Lower leg skin (tissue), 4 donors: ENCODE data around the gene GHR. TPM values are rescaled to one million over a fixed set of nuclear protein-coding genes. Genes with fewer than 3 reads are reported as not detected.
"Not testable (repeated sequence)": the region's sequence is repeated elsewhere in the genome, so short reads cannot be mapped to it uniquely, and the experiment has no call there.

Source experiments
- DNase-seq, 2 donors: peaks; one replicate each; pipeline ENCODE4 v3.0.0-alpha.2; 2019; ENCODE audit warnings: low spot score in 2 of 2
- H3K4me3 ChIP-seq: fragments of 200-600 bp; sonication (generic); 2 replicates; pipeline ENCODE4 v1.5.1; 2017; ENCODE audit warnings: mild to moderate bottlenecking, low read depth; ENCODE audit not compliant: poor library complexity, severe bottlenecking
- CTCF ChIP-seq, 3 donors: fragments of 450-650 bp; IDR thresholded peaks; one replicate each; pipeline ENCODE4 v1.5.1; 2016; ENCODE audit warnings: antibody characterized with exemption in 3 of 3, mild to moderate bottlenecking in 3 of 3, moderate library complexity in 2 of 3
- POLR2A ChIP-seq, 2 donors: fragments of 450-650 bp; IDR thresholded peaks; one replicate each; pipeline ENCODE4 v1.6.1; 2016 to 2017; ENCODE audit warnings: antibody characterized with exemption in 2 of 2, mild to moderate bottlenecking in 1 of 2, moderate library complexity in 1 of 2
- WGBS, 2 donors: methylation state at CpG; one replicate each; pipeline ENCODE4 v1.1.5; 2018; 5-methylcytosine and 5-hydroxymethylcytosine counted together
- intact Hi-C: fragments of 100-400 bp; cut with DNase I; formaldehyde crosslinking; loops from one replicate; pipeline ENCODE4 v1.15.0; 2023; ENCODE audit warnings: low total_unique reads
- total RNA-seq, 4 donors: library from RNA; depleted of rRNA; stranded (reverse); fragments of >200 nt; gene quantifications; one replicate each; pipeline ENCODE4 v1.1.0, GENCODE V29; 2016

GHR gene
- total RNA-seq, 4 donors from 2014 or later = 10.5 to 23.1 (median 14.2) TPM

DNA sequence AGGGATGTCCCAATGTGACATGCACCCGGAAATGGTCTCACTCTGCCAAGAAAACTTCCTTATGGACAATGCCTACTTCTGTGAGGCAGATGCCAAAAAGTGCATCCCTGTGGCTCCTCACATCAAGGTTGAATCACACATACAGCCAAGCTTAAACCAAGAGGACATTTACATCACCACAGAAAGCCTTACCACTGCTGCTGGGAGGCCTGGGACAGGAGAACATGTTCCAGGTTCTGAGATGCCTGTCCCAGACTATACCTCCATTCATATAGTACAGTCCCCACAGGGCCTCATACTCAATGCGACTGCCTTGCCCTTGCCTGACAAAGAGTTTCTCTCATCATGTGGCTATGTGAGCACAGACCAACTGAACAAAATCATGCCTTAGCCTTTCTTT, 295.8 kb downstream of the GHR start:
- no peak overlapping the region for H3K4me3 ChIP-seq
- DNase-seq = no peak
- TF ChIP-seq CTCF (IDR thresholded peaks at IDR 0.05) = no peak
- TF ChIP-seq POLR2A (IDR thresholded peaks at IDR 0.05) = no peak
- 83 to 86% methylated on average over 2 of the region's 2 CpGs for WGBS, 2 donors
- intact Hi-C loops = no loop called here

DNA sequence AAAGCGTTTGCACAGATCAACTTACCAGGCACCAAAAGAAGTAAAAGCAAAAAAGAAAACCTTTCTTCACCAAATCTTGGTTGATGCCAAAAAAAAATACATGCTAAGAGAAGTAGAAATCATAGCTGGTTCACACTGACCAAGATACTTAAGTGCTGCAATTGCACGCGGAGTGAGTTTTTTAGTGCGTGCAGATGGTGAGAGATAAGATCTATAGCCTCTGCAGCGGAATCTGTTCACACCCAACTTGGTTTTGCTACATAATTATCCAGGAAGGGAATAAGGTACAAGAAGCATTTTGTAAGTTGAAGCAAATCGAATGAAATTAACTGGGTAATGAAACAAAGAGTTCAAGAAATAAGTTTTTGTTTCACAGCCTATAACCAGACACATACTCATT, 297.0 kb downstream of the GHR start:
- no peak overlapping the region for H3K4me3 ChIP-seq
- no peak for TF ChIP-seq POLR2A (IDR thresholded peaks at IDR 0.05)
- TF ChIP-seq CTCF (IDR thresholded peaks at IDR 0.05) = no peak
- DNase-seq = no peak
- WGBS, 2 donors = 47 to 52% methylated on average over 6 of the region's 6 CpGs
- intact Hi-C loops = no loop called here

GRCh38 chr5:42721484-42721883, 298.2 kb downstream of the GHR start:
- no peak for DNase-seq
- no peak overlapping the region for H3K4me3 ChIP-seq
- TF ChIP-seq POLR2A (IDR thresholded peaks at IDR 0.05) = no peak
- TF ChIP-seq CTCF (IDR thresholded peaks at IDR 0.05) = no peak
- intact Hi-C loops = no loop called here

- 93 to 95% methylated on average over 15 to 21 of the region's 24 CpGs for WGBS, 2 donors
- intact Hi-C loops, DNase-seq, H3K4me3 ChIP-seq: not testable (repeated sequence)
These were observed 311.4 kb downstream of the GHR start for GRCh38 chr5:42734531-42735058.

DNA sequence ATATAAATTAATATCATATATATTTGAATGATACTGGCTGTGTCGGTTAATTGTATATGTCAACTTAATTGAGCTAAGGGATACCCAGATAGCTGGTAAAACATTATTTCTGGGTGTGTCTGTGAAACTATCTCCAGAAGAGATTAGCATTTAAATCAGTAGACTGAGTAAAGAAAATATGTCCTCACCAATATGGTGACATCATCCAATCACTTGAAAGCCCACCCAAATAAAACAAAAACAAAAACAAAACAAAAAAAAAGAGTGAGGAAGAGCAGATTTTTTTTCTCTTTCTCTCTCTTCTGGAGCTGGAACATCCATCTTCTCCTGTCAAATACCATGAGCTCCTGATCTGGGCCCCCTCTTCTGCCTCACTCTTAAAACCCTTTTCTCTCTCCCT, 317.7 kb downstream of the GHR start:
- 91 to 100% methylated on average over 1 of the region's 1 CpG for WGBS, 2 donors
- DNase-seq = no peak
- no peak for TF ChIP-seq CTCF (IDR thresholded peaks at IDR 0.05)
- no peak for TF ChIP-seq POLR2A (IDR thresholded peaks at IDR 0.05)
- H3K4me3 ChIP-seq = no peak overlapping the region
- intact Hi-C loops = no loop called here

- H3K4me3 ChIP-seq = no peak overlapping the region
- WGBS, 2 donors = 29 to 31% methylated on average over 4 of the region's 4 CpGs
- intact Hi-C loops = no loop called here
- DNase-seq = no peak
- no peak for TF ChIP-seq CTCF (IDR thresholded peaks at IDR 0.05)
- no peak for TF ChIP-seq POLR2A (IDR thresholded peaks at IDR 0.05)
These were observed 322.2 kb downstream of the GHR start for GRCh38 chr5:42745426-42745825.
